Measurements from ENCODE around the gene FGF22.
"Not testable (repeated sequence)": the region's sequence is repeated elsewhere in the genome, so short reads cannot be mapped to it uniquely, and the experiment has no call there.

The FGF22 gene

GRCh38 chr19:622666-623065, 17.0 kb upstream of the FGF22 start:
- no peak for DNase-seq

GRCh38 chr19:623175-623916, 16.3 kb upstream of the FGF22 start:
- no peak for DNase-seq

- DNase-seq = no peak
Measured at GRCh38 chr19:623974-624373, 15.7 kb upstream of the FGF22 start.

- DNase-seq = no peak
Measured at GRCh38 chr19:624433-625109, 15.1 kb upstream of the FGF22 start.

GRCh38 chr19:625257-625656, 14.4 kb upstream of the FGF22 start:
- no peak for DNase-seq

GRCh38 chr19:626566-626965, 13.1 kb upstream of the FGF22 start:
- not testable (repeated sequence) for DNase-seq

GRCh38 chr19:628168-628567, 11.5 kb upstream of the FGF22 start:
- peak; percentile 74 for DNase-seq

GRCh38 chr19:629515-629914, 10.2 kb upstream of the FGF22 start:
- not testable (repeated sequence) for DNase-seq

- DNase-seq = no peak
Measured at GRCh38 chr19:629961-630714, 9.5 kb upstream of the FGF22 start.

- DNase-seq = peak; percentile 81
Measured at GRCh38 chr19:632579-633067, 7.1 kb upstream of the FGF22 start.

GRCh38 chr19:633068-633785, 6.5 kb upstream of the FGF22 start, which contains the start of gene POLRMT:
TSS of gene POLRMT (minus strand) at chr19:633537. CDS start at chr19:633512, 25 bp downstream.
- peak; percentile 98 for DNase-seq

GRCh38 chr19:633786-634639, 5.7 kb upstream of the FGF22 start:
- no peak for DNase-seq

- no peak for DNase-seq
Measured at GRCh38 chr19:634975-635652, 4.6 kb upstream of the FGF22 start.

GRCh38 chr19:638906-639252, 800 bp upstream of the FGF22 start:
- no peak for DNase-seq

- no peak for DNase-seq
Measured at GRCh38 chr19:640161-640558, 481 bp downstream of the FGF22 start.

GRCh38 chr19:640606-641189, 1.0 kb downstream of the FGF22 start:
- no peak for DNase-seq

GRCh38 chr19:641702-642101, 2.0 kb downstream of the FGF22 start:
- no peak for DNase-seq

- DNase-seq = no peak
Measured at GRCh38 chr19:642767-643727, 3.4 kb downstream of the FGF22 start.

- DNase-seq = no peak
Measured at GRCh38 chr19:643736-644135, 4.1 kb downstream of the FGF22 start.

- DNase-seq = no peak
Measured at GRCh38 chr19:644363-644762, 4.7 kb downstream of the FGF22 start.
